Astrocyte (in vitro differentiated cells and primary cell): ENCODE results near the gene ZNF609. TPM values are rescaled to one million over a fixed set of nuclear protein-coding genes. Genes with fewer than 3 reads are reported as not detected.
A peak's percentile ranks its signal among the peaks of the same experiment; 100 is the strongest.

Source experiments
- DNase-seq: peaks from one replicate; pipeline ENCODE4 v3.0.0-alpha.2; 2010; ENCODE audit warnings: low read depth
- FAIRE-seq: peaks from 2 replicates; lab custom pipeline; 2011; peaks lifted over from hg19 to GRCh38; lab: Jason Lieb, UNC
- H2AFZ ChIP-seq: 2 replicates; pipeline ENCODE4 v1.6.0; 2012; ENCODE audit warnings: low read depth, low read length, inconsistent platforms
- H3K27ac ChIP-seq: 2 replicates; pipeline ENCODE4 v1.5.1; 2011; ENCODE audit warnings: low read depth, low read length, inconsistent platforms
- H3K27me3 ChIP-seq: 2 replicates; pipeline ENCODE4 v1.6.0; 2011; ENCODE audit warnings: low read length, inconsistent platforms; ENCODE audit not compliant: insufficient read depth
- H3K36me3 ChIP-seq: 2 replicates; pipeline ENCODE4 v1.5.1; 2011; ENCODE audit warnings: low read length, inconsistent platforms; ENCODE audit not compliant: insufficient read depth
- H3K4me1 ChIP-seq: 2 replicates; pipeline ENCODE4 v1.5.1; 2011; ENCODE audit warnings: low read length, inconsistent platforms; ENCODE audit not compliant: insufficient read depth
- H3K4me2 ChIP-seq: 2 replicates; pipeline ENCODE4 v1.6.0; 2012; ENCODE audit warnings: low read length, inconsistent platforms
- H3K4me3 ChIP-seq: 2 replicates; pipeline ENCODE4 v1.5.1; 2011; ENCODE audit warnings: low read depth, mild to moderate bottlenecking, low read length, inconsistent platforms; ENCODE audit not compliant: insufficient read depth
- H3K79me2 ChIP-seq: 2 replicates; pipeline ENCODE4 v1.6.0; 2012; ENCODE audit warnings: mild to moderate bottlenecking, low read length, inconsistent platforms; ENCODE audit not compliant: insufficient read depth
- H3K9ac ChIP-seq: 2 replicates; pipeline ENCODE4 v1.6.0; 2012; ENCODE audit warnings: mild to moderate bottlenecking, low read length, inconsistent platforms
- H3K9me3 ChIP-seq: 2 replicates; pipeline ENCODE4 v1.5.1; 2012; ENCODE audit warnings: low read depth, mild to moderate bottlenecking, low read length, inconsistent platforms; ENCODE audit not compliant: insufficient read depth
- H4K20me1 ChIP-seq: 2 replicates; pipeline ENCODE4 v1.6.0; 2012; ENCODE audit warnings: low read length, inconsistent platforms; ENCODE audit not compliant: insufficient read depth
- H3K27ac Mint-ChIP-seq: one replicate; pipeline ENCODE4 v1.8.0; 2021; ENCODE audit warnings: mild to moderate bottlenecking, mixed read lengths; ENCODE audit not compliant: unreplicated experiment
- H3K27me3 Mint-ChIP-seq: one replicate; pipeline ENCODE4 v1.8.0; 2021; ENCODE audit warnings: low read depth, mixed read lengths; ENCODE audit not compliant: unreplicated experiment
- H3K36me3 Mint-ChIP-seq: one replicate; pipeline ENCODE4 v1.8.0; 2021; ENCODE audit warnings: low read depth, mixed read lengths; ENCODE audit not compliant: unreplicated experiment
- H3K4me1 Mint-ChIP-seq: one replicate; pipeline ENCODE4 v1.8.0; 2021; ENCODE audit warnings: low read depth, mixed read lengths; ENCODE audit not compliant: unreplicated experiment
- H3K4me3 Mint-ChIP-seq: one replicate; pipeline ENCODE4 v1.8.0; 2021; ENCODE audit warnings: mild to moderate bottlenecking, moderate library complexity, mixed read lengths; ENCODE audit not compliant: unreplicated experiment
- H3K9me3 Mint-ChIP-seq: one replicate; pipeline ENCODE4 v1.8.0; 2021; ENCODE audit warnings: mild to moderate bottlenecking, mixed read lengths; ENCODE audit not compliant: unreplicated experiment
- EZH2 ChIP-seq: IDR thresholded peaks from 2 replicates; pipeline ENCODE4 v1.6.1; 2012; ENCODE audit warnings: mild to moderate bottlenecking, low read length, inconsistent platforms; ENCODE audit not compliant: insufficient read depth
- total RNA-seq: library from RNA; stranded (reverse); gene quantifications from 2 replicates; pipeline ENCODE4 v1.2.1, GENCODE V29; 2021
- TF ChIP-seq, protein P1 (sequence below): IDR thresholded peaks from 2 replicates; pipeline ENCODE4 v1.5.1; 2011; ENCODE audit warnings: low read depth, mild to moderate bottlenecking, inconsistent platforms, low read length, moderate library complexity; ENCODE audit not compliant: insufficient read depth

The ZNF609 gene
- total RNA-seq, 1 donor from 2014 or later: 38.5 TPM

- Mint-ChIP-seq H3K27ac (peak overlapping the region; percentile 93), H3K36me3 (peaks cover 12% of the 10 kb centered on the region), H3K27me3 (no peaks in the 10 kb centered on the region), H3K4me3 (no peak overlapping the region), H3K9me3 (no peaks in the 10 kb centered on the region), H3K4me1 (peaks cover 42% of the 10 kb centered on the region)
- FAIRE-seq (no peak), DNase-seq (peak; percentile 86)
- Histone ChIP-seq H3K27me3 (no peaks in the 10 kb centered on the region), H4K20me1 (peaks cover 48% of the 10 kb centered on the region), H3K36me3 (peaks cover 3% of the 10 kb centered on the region), H3K4me3 (no peak overlapping the region), H3K27ac (peak overlapping the region; percentile 29), H3K9me3 (peaks cover 2% of the 10 kb centered on the region), H3K79me2 (peaks cover 67% of the 10 kb centered on the region), H3K9ac (no peak overlapping the region), H3K4me1 (peaks cover 21% of the 10 kb centered on the region), H2AFZ (no peak overlapping the region), H3K4me2 (no peak overlapping the region)
- no peak for TF ChIP-seq EZH2
- TF ChIP-seq, protein P1, sequence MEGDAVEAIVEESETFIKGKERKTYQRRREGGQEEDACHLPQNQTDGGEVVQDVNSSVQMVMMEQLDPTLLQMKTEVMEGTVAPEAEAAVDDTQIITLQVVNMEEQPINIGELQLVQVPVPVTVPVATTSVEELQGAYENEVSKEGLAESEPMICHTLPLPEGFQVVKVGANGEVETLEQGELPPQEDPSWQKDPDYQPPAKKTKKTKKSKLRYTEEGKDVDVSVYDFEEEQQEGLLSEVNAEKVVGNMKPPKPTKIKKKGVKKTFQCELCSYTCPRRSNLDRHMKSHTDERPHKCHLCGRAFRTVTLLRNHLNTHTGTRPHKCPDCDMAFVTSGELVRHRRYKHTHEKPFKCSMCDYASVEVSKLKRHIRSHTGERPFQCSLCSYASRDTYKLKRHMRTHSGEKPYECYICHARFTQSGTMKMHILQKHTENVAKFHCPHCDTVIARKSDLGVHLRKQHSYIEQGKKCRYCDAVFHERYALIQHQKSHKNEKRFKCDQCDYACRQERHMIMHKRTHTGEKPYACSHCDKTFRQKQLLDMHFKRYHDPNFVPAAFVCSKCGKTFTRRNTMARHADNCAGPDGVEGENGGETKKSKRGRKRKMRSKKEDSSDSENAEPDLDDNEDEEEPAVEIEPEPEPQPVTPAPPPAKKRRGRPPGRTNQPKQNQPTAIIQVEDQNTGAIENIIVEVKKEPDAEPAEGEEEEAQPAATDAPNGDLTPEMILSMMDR: no peak
Observed at GRCh38 chr15:64635499-64636495, 175.4 kb downstream of the ZNF609 start.

DNA sequence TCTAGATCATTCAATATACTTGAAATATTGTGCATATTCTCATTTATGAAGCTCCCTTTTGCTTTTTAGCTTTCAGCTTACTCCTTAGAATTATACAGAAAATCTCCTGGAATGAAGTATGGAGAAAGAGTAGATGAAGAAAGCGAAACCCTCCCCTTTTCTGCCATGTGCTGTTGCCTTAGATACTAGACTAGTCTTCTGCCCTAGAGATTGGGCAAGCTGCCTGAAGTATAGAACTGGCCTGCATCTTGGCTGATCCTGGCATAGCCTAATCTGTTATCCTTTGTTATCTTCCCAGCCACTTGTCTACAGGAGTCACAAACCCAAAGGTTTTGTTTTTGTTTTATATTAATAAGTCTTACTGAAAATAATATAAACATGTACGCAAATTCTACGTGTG lies 176.2 kb downstream of the ZNF609 start:
- Histone ChIP-seq H3K27me3 (no peaks in the 10 kb centered on the region), H4K20me1 (peaks cover 49% of the 10 kb centered on the region), H2AFZ (no peak overlapping the region), H3K9ac (no peak overlapping the region), H3K9me3 (peaks cover 2% of the 10 kb centered on the region), H3K79me2 (peaks cover 65% of the 10 kb centered on the region), H3K4me1 (peaks cover 21% of the 10 kb centered on the region), H3K36me3 (peaks cover 3% of the 10 kb centered on the region), H3K27ac (no peak overlapping the region), H3K4me3 (no peak overlapping the region), H3K4me2 (no peak overlapping the region)
- Mint-ChIP-seq H3K36me3 (peaks cover 12% of the 10 kb centered on the region), H3K4me3 (no peak overlapping the region), H3K4me1 (peaks cover 44% of the 10 kb centered on the region), H3K27ac (peak overlapping the region; percentile 93), H3K27me3 (no peaks in the 10 kb centered on the region), H3K9me3 (no peaks in the 10 kb centered on the region)
- DNase-seq (no peak), FAIRE-seq (no peak)
- TF ChIP-seq, protein P1: no peak
- TF ChIP-seq EZH2: no peak
